Transverse colon (tissue), 4 donors: ENCODE data around the gene DEDD. TPM values are rescaled to one million over a fixed set of nuclear protein-coding genes. Genes with fewer than 3 reads are reported as not detected.
A peak's percentile ranks its signal among the peaks of the same experiment; 100 is the strongest.

ENCODE experiments used
- DNase-seq: peaks from one replicate; pipeline ENCODE4 v3.0.0-alpha.2; 2019
- H3K27ac ChIP-seq, 4 donors: fragments of 200-600 bp; sonication (generic); 2 replicates each; pipeline ENCODE4 v1.5.1; 2016 to 2018; ENCODE audit warnings: inconsistent platforms in 4 of 4
- H3K27me3 ChIP-seq: fragments of 200-600 bp; sonication (generic); 2 replicates; pipeline ENCODE4 v1.5.1; 2017; ENCODE audit warnings: inconsistent platforms
- H3K36me3 ChIP-seq, 4 donors: fragments of 200-600 bp; sonication (generic); 2 replicates each; pipeline ENCODE4 v1.5.1; 2017 to 2019; ENCODE audit warnings: inconsistent platforms in 4 of 4
- H3K4me1 ChIP-seq, 4 donors: fragments of 200-600 bp; sonication (generic); 2 replicates each; pipeline ENCODE4 v1.5.1; 2017 to 2020; ENCODE audit warnings: inconsistent platforms in 4 of 4
- H3K4me3 ChIP-seq, 4 donors: fragments of 200-600 bp; sonication (generic); 1 replicate in 1 of 4; 2 replicates in 3 of 4; pipeline versions ENCODE4 v1.5.1 to v1.6.1; 2017 to 2019; ENCODE audit warnings: inconsistent platforms in 4 of 4
- H3K9me3 ChIP-seq, 2 donors: fragments of 200-600 bp; sonication (generic); 2 replicates each; pipeline ENCODE4 v1.5.1; 2017 to 2019; ENCODE audit warnings: inconsistent platforms in 2 of 2
- CTCF ChIP-seq, 5 experiments: fragments of 200-600 bp in 3 of 5; fragments of 450-650 bp in 2 of 5; sonication (generic) in 3 of 5; IDR thresholded peaks; 1 replicate in 2 of 5; 2 replicates in 3 of 5; pipeline ENCODE4 v1.5.1; 2016 to 2017; ENCODE audit warnings: antibody characterized with exemption in 5 of 5, inconsistent platforms in 3 of 5, mild to moderate bottlenecking in 2 of 5, moderate library complexity in 1 of 5
- EP300 ChIP-seq: sonication (generic); formaldehyde crosslinking; IDR thresholded peaks from one replicate; pipeline ENCODE4 v1.6.1; 2017; ENCODE audit warnings: antibody characterized with exemption, low read depth
- POLR2A ChIP-seq: fragments of 450-650 bp; IDR thresholded peaks from one replicate; pipeline ENCODE4 v1.6.1; 2016; ENCODE audit warnings: antibody characterized with exemption, mild to moderate bottlenecking, moderate library complexity
- POLR2AphosphoS5 ChIP-seq, 3 donors: sonication (generic); formaldehyde crosslinking; IDR thresholded peaks; one replicate each; pipeline ENCODE4 v1.6.1; 2016; ENCODE audit warnings: antibody characterized with exemption in 3 of 3
- WGBS, 2 donors: methylation state at CpG; one replicate each; pipeline ENCODE4 v1.1.5; 2018; ENCODE audit warnings: low coverage in 1 of 2; 5-methylcytosine and 5-hydroxymethylcytosine counted together
- in situ Hi-C, 4 donors: fragments of 200-750 bp; cut with MboI; loops; one replicate each; pipeline versions ENCODE4 v1.15.0 to v1.15.1; 2017; ENCODE audit warnings: low sequenced_read_pairs in 3 of 4, low pct_ligation_motif_present in 1 of 4, low pct_unique_long_range_greater_than_20kb in 1 of 4
- intact Hi-C: fragments of 100-400 bp; cut with DNase I; formaldehyde crosslinking; loops from one replicate; pipeline ENCODE4 v1.15.1; 2023; ENCODE audit warnings: low total_unique reads
- total RNA-seq, 4 donors: library from RNA; depleted of rRNA; stranded (reverse); fragments of >200 nt; gene quantifications; one replicate each; pipeline ENCODE4 v1.1.0, GENCODE V29; 2016

DEDD gene, protein sequence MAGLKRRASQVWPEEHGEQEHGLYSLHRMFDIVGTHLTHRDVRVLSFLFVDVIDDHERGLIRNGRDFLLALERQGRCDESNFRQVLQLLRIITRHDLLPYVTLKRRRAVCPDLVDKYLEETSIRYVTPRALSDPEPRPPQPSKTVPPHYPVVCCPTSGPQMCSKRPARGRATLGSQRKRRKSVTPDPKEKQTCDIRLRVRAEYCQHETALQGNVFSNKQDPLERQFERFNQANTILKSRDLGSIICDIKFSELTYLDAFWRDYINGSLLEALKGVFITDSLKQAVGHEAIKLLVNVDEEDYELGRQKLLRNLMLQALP
- 10 to 100 TPM; 30.3 to 73.7 (median 38.6) TPM for total RNA-seq

GRCh38 chr1:161132410-161133219, at the start of gene DEDD:
DEDD (minus strand) TSS chr1:161132667; CDS start chr1:161124462, 8,205 bp downstream.
- TF ChIP-seq CTCF (IDR thresholded peaks at IDR 0.05) (peak in 1 of 5 experiments; percentile 10), EP300 (peak; percentile 48), POLR2AphosphoS5 (IDR thresholded peaks at IDR 0.05) (peak; percentile 29 to 57 (median 54)), POLR2A (peak; percentile 57)
- intact Hi-C loops (no loop called here), in situ Hi-C loops (no loop called here)
- WGBS, 2 donors: 0 to 1% methylated on average over 11 to 39 of the region's 68 CpGs
- peak; percentile 94 for DNase-seq
- Histone ChIP-seq H3K27ac (peak within 1 kb of the TSS; percentile 91 to 95 (median 94)), H3K9me3 (no peaks in the 10 kb centered on the region), H3K27me3 (no peaks in the 10 kb centered on the region), H3K4me3 (peak within 1 kb of the TSS; percentile 60 to 79 (median 74)), H3K4me1 (peaks cover 19 to 48% (median 28%) of the 10 kb centered on the region in 4 donors), H3K36me3 (peaks cover 0 to 15% (median 3%) of the 10 kb centered on the region in 4 donors)

- no peak for DNase-seq
- intact Hi-C loops (no loop called here), in situ Hi-C loops (no loop called here)
- Histone ChIP-seq H3K27me3 (no peaks in the 10 kb centered on the region), H3K4me1 (peaks cover 0 to 34% (median 3%) of the 10 kb centered on the region in 4 donors), H3K4me3 (no peak overlapping the region), H3K36me3 (no peaks in the 10 kb centered on the region), H3K27ac (peak overlapping the region; percentile 32 to 66 (median 53)), H3K9me3 (no peaks in the 10 kb centered on the region)
- WGBS, 2 donors: 87% methylated on average over 1 of the region's 1 CpG; no CpG with 5 or more reads in 1 of the 2 donors
- TF ChIP-seq CTCF (IDR thresholded peaks at IDR 0.05) (no peak), EP300 (no peak), POLR2A (no peak), POLR2AphosphoS5 (IDR thresholded peaks at IDR 0.05) (no peak)
Observed at GRCh38 chr1:161182214-161182613, 49.7 kb upstream of the DEDD start.

DNA sequence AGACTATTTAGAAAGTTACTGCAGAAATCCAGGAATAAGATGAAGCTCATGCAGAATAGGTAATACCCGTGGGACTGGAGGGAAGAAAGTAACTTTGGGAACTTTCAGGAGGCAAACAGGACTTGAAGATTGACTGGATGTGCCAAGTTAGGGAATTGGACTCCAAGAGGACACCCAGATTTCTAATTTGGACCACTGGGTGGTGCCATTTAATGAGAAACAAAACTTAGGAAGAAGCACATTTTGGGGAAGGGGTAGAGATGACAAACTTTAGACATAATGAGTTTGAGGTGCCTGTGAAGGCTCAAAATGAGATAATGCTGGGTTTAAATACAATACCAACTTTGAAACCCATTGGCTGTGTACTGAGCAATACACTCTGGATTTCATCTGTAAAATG, 48.2 kb upstream of the DEDD start:
- in situ Hi-C loops: no loop called here
- no peak for TF ChIP-seq CTCF (IDR thresholded peaks at IDR 0.05)
- TF ChIP-seq EP300: no peak
- TF ChIP-seq POLR2AphosphoS5 (IDR thresholded peaks at IDR 0.05): no peak
- no peak for TF ChIP-seq POLR2A
- WGBS, 2 donors: 20 to 81% methylated on average over 1 of the region's 1 CpG
- intact Hi-C loops: no loop called here
- Histone ChIP-seq H3K27me3 (no peaks in the 10 kb centered on the region), H3K36me3 (no peaks in the 10 kb centered on the region), H3K27ac (no peak overlapping the region), H3K4me3 (no peak overlapping the region), H3K4me1 (peaks cover 0 to 36% (median 15%) of the 10 kb centered on the region in 4 donors), H3K9me3 (no peaks in the 10 kb centered on the region)
- no peak for DNase-seq

DNA sequence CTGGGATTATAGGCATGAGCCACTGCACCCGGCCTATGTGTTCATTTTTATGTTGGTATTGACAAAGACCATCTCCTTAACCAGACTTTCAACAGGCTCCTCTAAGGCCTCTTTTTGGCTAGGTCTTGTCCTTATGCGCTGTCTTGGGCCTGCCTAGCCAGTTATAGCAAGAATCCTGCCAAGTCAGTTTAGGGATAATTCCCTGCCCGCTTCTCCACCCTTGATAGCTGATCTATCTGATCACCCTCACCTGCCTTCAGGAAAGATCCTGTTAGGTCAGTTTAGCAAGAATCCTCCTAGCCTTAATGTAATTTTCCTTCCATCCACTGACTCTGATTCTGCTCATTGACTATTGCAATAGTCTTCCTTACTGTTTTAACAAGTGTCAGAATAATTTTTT, 47.2 kb upstream of the DEDD start:
- Histone ChIP-seq H3K36me3 (peaks cover 0 to 3% (median 0%) of the 10 kb centered on the region in 4 donors), H3K27ac (no peak overlapping the region), H3K4me3 (no peak overlapping the region), H3K27me3 (no peaks in the 10 kb centered on the region), H3K9me3 (no peaks in the 10 kb centered on the region), H3K4me1 (peaks cover 0 to 34% (median 16%) of the 10 kb centered on the region in 4 donors)
- 96 to 100% methylated on average over 1 to 3 of the region's 3 CpGs for WGBS, 2 donors
- no peak for DNase-seq
- in situ Hi-C loops (no loop called here), intact Hi-C loops (no loop called here)
- TF ChIP-seq POLR2A (no peak), EP300 (no peak), POLR2AphosphoS5 (IDR thresholded peaks at IDR 0.05) (no peak), CTCF (IDR thresholded peaks at IDR 0.05) (no peak)
